K562 (cell line): ENCODE data around the gene ARHGEF7. TPM values are rescaled to one million over a fixed set of nuclear protein-coding genes. Genes with fewer than 3 reads are reported as not detected.

ENCODE experiments used
- HDAC1 ChIP-seq, 2 experiments: fragments of 450-650 bp; IDR thresholded peaks; 2 replicates each; pipeline ENCODE4 v1.6.1; 2016 to 2017; ENCODE audit warnings: inconsistent platforms in 1 of 2, mild to moderate bottlenecking in 1 of 2, moderate library complexity in 1 of 2
- MED1 ChIP-seq: sonication (generic); formaldehyde crosslinking; IDR thresholded peaks from 2 replicates; pipeline ENCODE4 v1.8.1; 2023; ENCODE audit warnings: missing genetic modification reagents, borderline replicate concordance
- polyA plus RNA-seq, 8 experiments: library from polyadenylated mRNA; depleted of rRNA in 4 of 8; stranded (reverse) in 5 of 8; unstranded in 3 of 8; fragments of >200 nt; fragmentation: Nextera tagmentation in 2 of 8; fragmentation: Illumina TruSeq in 1 of 8; extraction: Ambion mirVana in 2 of 8; extraction: Trizol in 1 of 8; gene quantifications; 2 replicates each; pipeline versions ENCODE4 v1.2.1 to v1.2.3, GENCODE V29; 2011 to 2014; ENCODE audit warnings: inconsistent platforms in 1 of 8, missing spikeins in 1 of 8
- total RNA-seq, 7 experiments: library from RNA; depleted of rRNA in 6 of 7; stranded (reverse); fragments of >200 nt in 6 of 7; fragmentation: Illumina TruSeq in 2 of 7; extraction: Trizol in 2 of 7; gene quantifications; 2 replicates each; pipeline versions ENCODE4 v1.2.1 to v1.2.3, GENCODE V29; 2011 to 2021; ENCODE audit warnings: low replicate concordance in 1 of 7
- TF ChIP-seq, protein P1 (sequence below): sonication (generic); formaldehyde crosslinking; IDR thresholded peaks from 2 replicates; pipeline ENCODE4 v1.8.1; 2023; ENCODE audit warnings: missing genetic modification reagents, mild to moderate bottlenecking, borderline replicate concordance
- TF ChIP-seq, protein P2 (sequence below): fragments of 250-450 bp; sonication (Bioruptor Pico); IDR thresholded peaks from 2 replicates; pipeline ENCODE4 v1.4.0; 2020; ENCODE audit warnings: borderline replicate concordance

Gene ARHGEF7
- total and polyA plus RNA-seq, 9 of the 15 experiments (the other 6 are each of a cell fraction or from before 2014, with no cell fraction given): 2.1 to 26.8 (median 17.5) TPM

DNA sequence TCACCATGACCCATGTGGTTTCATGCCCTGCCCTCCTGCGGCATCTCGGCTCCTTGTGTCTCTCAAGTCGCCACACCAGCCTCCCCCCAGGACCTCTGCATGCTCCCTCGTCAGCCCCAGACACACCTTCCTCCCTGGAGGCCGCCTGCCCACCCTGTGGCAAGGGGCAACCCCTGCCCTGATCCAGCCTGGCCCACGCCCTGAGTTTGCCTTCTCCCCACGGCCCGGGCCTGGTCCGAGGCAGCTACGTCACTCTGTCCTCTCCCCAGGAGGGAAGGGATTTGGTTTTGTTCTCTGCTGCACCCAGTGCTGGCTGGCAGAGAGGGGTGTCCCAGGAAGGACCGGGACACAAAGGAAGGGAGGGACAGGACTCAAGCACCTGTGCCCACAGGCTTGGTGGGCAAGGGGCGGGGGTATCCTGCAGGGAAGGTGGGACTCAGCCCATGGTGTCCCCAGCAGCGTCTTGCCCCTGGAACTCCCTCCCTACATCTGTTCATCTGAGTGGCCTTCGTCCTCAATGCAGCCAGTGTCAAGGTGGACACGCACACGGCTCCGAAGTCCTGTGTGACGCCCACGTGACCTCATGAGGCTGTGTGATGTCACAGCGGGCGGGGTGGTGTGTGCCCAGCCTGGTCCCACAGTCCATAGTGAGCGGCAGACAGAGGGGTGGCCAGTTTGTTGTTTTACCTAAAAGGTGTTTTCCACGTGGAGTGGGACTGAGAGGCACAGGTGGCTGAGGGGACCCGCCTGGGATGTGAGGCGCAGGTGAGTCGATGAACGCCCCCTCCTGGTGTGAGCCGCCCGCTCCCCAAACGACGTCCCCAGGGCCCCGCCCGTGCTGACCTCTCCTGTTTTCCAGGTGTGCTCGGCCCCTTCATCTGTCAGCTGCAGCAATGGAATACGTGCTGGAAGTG is 205.1 kb downstream of the ARHGEF7 start, which contains the start of gene TEX29 (continued):
- TF ChIP-seq, protein P1, sequence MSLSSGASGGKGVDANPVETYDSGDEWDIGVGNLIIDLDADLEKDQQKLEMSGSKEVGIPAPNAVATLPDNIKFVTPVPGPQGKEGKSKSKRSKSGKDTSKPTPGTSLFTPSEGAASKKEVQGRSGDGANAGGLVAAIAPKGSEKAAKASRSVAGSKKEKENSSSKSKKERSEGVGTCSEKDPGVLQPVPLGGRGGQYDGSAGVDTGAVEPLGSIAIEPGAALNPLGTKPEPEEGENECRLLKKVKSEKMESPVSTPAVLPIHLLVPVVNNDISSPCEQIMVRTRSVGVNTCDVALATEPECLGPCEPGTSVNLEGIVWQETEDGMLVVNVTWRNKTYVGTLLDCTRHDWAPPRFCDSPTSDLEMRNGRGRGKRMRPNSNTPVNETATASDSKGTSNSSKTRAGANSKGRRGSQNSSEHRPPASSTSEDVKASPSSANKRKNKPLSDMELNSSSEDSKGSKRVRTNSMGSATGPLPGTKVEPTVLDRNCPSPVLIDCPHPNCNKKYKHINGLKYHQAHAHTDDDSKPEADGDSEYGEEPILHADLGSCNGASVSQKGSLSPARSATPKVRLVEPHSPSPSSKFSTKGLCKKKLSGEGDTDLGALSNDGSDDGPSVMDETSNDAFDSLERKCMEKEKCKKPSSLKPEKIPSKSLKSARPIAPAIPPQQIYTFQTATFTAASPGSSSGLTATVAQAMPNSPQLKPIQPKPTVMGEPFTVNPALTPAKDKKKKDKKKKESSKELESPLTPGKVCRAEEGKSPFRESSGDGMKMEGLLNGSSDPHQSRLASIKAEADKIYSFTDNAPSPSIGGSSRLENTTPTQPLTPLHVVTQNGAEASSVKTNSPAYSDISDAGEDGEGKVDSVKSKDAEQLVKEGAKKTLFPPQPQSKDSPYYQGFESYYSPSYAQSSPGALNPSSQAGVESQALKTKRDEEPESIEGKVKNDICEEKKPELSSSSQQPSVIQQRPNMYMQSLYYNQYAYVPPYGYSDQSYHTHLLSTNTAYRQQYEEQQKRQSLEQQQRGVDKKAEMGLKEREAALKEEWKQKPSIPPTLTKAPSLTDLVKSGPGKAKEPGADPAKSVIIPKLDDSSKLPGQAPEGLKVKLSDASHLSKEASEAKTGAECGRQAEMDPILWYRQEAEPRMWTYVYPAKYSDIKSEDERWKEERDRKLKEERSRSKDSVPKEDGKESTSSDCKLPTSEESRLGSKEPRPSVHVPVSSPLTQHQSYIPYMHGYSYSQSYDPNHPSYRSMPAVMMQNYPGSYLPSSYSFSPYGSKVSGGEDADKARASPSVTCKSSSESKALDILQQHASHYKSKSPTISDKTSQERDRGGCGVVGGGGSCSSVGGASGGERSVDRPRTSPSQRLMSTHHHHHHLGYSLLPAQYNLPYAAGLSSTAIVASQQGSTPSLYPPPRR: no peak
- TF ChIP-seq, protein P2, sequence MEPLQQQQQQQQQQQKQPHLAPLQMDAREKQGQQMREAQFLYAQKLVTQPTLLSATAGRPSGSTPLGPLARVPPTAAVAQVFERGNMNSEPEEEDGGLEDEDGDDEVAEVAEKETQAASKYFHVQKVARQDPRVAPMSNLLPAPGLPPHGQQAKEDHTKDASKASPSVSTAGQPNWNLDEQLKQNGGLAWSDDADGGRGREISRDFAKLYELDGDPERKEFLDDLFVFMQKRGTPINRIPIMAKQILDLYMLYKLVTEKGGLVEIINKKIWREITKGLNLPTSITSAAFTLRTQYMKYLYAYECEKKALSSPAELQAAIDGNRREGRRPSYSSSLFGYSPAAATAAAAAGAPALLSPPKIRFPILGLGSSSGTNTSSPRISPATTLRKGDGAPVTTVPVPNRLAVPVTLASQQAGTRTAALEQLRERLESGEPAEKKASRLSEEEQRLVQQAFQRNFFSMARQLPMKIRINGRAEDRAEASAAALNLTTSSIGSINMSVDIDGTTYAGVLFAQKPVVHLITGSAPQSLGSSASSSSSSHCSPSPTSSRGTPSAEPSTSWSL (CRISPR knock-in tag): no peak
- TF ChIP-seq MED1 (CRISPR knock-in tag) (no peak), HDAC1 (IDR thresholded peaks at IDR 0.05) (no peak)
- TF ChIP-seq, all 486 proteins: peak for 6
